Measurements from ENCODE around the gene UCHL1. TPM values are rescaled to one million over a fixed set of nuclear protein-coding genes. Genes with fewer than 3 reads are reported as not detected.
A peak's percentile ranks its signal among the peaks of the same experiment; 100 is the strongest.

Gene UCHL1
- total and polyA plus RNA-seq, 2 of the 13 experiments (the other 11 are each of a cell fraction or from before 2014, with no cell fraction given): not detected

- no peak; the same call in 1 of the 2 replicates for TF ChIP-seq ZSCAN25 (CRISPR knock-in tag; IDR thresholded peaks at IDR 0.05)
- no peak for TF ChIP-seq ATF7 (IDR thresholded peaks at IDR 0.05)
- no peak for TF ChIP-seq ATF7 (CRISPR knock-in tag; IDR thresholded peaks at IDR 0.05)
- no peak for TF ChIP-seq KIAA2018 (CRISPR knock-in tag; IDR thresholded peaks at IDR 0.05; ENCODE audit: borderline replicate concordance)
- TF ChIP-seq IRF9 (CRISPR knock-in tag; IDR thresholded peaks at IDR 0.05; ENCODE audit: borderline replicate concordance): no peak; the same call in 1 of the 2 replicates
- no peak for TF ChIP-seq ATRX (CRISPR knock-in tag; IDR thresholded peaks at IDR 0.05; ENCODE audit: borderline replicate concordance)
- TF ChIP-seq, protein P1, sequence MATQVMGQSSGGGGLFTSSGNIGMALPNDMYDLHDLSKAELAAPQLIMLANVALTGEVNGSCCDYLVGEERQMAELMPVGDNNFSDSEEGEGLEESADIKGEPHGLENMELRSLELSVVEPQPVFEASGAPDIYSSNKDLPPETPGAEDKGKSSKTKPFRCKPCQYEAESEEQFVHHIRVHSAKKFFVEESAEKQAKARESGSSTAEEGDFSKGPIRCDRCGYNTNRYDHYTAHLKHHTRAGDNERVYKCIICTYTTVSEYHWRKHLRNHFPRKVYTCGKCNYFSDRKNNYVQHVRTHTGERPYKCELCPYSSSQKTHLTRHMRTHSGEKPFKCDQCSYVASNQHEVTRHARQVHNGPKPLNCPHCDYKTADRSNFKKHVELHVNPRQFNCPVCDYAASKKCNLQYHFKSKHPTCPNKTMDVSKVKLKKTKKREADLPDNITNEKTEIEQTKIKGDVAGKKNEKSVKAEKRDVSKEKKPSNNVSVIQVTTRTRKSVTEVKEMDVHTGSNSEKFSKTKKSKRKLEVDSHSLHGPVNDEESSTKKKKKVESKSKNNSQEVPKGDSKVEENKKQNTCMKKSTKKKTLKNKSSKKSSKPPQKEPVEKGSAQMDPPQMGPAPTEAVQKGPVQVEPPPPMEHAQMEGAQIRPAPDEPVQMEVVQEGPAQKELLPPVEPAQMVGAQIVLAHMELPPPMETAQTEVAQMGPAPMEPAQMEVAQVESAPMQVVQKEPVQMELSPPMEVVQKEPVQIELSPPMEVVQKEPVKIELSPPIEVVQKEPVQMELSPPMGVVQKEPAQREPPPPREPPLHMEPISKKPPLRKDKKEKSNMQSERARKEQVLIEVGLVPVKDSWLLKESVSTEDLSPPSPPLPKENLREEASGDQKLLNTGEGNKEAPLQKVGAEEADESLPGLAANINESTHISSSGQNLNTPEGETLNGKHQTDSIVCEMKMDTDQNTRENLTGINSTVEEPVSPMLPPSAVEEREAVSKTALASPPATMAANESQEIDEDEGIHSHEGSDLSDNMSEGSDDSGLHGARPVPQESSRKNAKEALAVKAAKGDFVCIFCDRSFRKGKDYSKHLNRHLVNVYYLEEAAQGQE (IDR thresholded peaks at IDR 0.05; ENCODE audit: borderline replicate concordance in 1 of 2, low read depth in 1 of 2, low read length in 2 of 2): peak in 1 of 2 experiments; percentile 55; a peak in 1 of 4 replicates
- TF ChIP-seq MIXL1 (CRISPR knock-in tag; IDR thresholded peaks at IDR 0.05): no peak
- TF ChIP-seq MED13 (CRISPR knock-in tag; IDR thresholded peaks at IDR 0.05): no peak; the same call in 1 of the 2 replicates
- TF ChIP-seq ZNF614 (CRISPR knock-in tag; IDR thresholded peaks at IDR 0.05; ENCODE audit: borderline replicate concordance): peak; percentile 19; the same call in 1 of the 2 replicates
- TF ChIP-seq KDM3A (CRISPR knock-in tag; IDR thresholded peaks at IDR 0.05; ENCODE audit: low read depth): peak; percentile 85; the same call in 1 of the 2 replicates
- TF ChIP-seq XBP1 (CRISPR knock-in tag; IDR thresholded peaks at IDR 0.05): no peak
- 0 out of 2 replicates have a peak, but pooled peaks have one; percentile 70 for TF ChIP-seq SMAD1 (CRISPR knock-in tag; IDR thresholded peaks at IDR 0.05; ENCODE audit: borderline replicate concordance, low read depth)
- TF ChIP-seq, protein P2, sequence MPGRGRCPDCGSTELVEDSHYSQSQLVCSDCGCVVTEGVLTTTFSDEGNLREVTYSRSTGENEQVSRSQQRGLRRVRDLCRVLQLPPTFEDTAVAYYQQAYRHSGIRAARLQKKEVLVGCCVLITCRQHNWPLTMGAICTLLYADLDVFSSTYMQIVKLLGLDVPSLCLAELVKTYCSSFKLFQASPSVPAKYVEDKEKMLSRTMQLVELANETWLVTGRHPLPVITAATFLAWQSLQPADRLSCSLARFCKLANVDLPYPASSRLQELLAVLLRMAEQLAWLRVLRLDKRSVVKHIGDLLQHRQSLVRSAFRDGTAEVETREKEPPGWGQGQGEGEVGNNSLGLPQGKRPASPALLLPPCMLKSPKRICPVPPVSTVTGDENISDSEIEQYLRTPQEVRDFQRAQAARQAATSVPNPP (CRISPR knock-in tag; IDR thresholded peaks at IDR 0.05): no peak
- no peak for TF ChIP-seq ZSCAN12 (CRISPR knock-in tag; IDR thresholded peaks at IDR 0.05)
Measured at GRCh38 chr4:41216294-41217019, 40.3 kb upstream of the UCHL1 start (continued).
